Right lobe of liver (tissue), 6 donors: ENCODE results near the gene KIF2B. TPM values are rescaled to one million over a fixed set of nuclear protein-coding genes. Genes with fewer than 3 reads are reported as not detected.
"Not testable (repeated sequence)": the region's sequence is repeated elsewhere in the genome, so short reads cannot be mapped to it uniquely, and the experiment has no call there.

Experiments
- ATAC-seq, 4 donors: fragments of 200-7000 bp; cut with Tn5 transposase; one replicate each; pipeline ENCODE4 v1.9.1; 2020; ENCODE audit warnings: mild to moderate bottlenecking in 4 of 4, moderate library complexity in 4 of 4
- DNase-seq, 3 donors: peaks; one replicate each; pipeline ENCODE4 v3.0.0-alpha.2; 2020
- H3K27ac ChIP-seq, 3 donors: fragments of 200-600 bp; one replicate each; pipeline ENCODE4 v1.8.0; 2022
- H3K27me3 ChIP-seq, 2 donors: fragments of 200-600 bp; one replicate each; pipeline ENCODE4 v1.8.0; 2022
- H3K36me3 ChIP-seq, 4 donors: fragments of 200-600 bp; sonication (generic) in 1 of 4; one replicate each; pipeline versions ENCODE4 v1.5.1 to v1.8.0; 2017 to 2022; ENCODE audit warnings: control low read depth in 1 of 4
- H3K4me1 ChIP-seq, 4 donors: fragments of 200-600 bp; sonication (generic) in 1 of 4; one replicate each; pipeline versions ENCODE4 v1.5.1 to v1.8.0; 2017 to 2022; ENCODE audit warnings: control low read depth in 1 of 4
- H3K4me3 ChIP-seq, 3 donors: fragments of 200-600 bp; one replicate each; pipeline ENCODE4 v1.8.0; 2022
- H3K9me3 ChIP-seq, 4 donors: fragments of 200-600 bp; sonication (generic) in 1 of 4; one replicate each; pipeline versions ENCODE4 v1.5.1 to v1.8.0; 2017 to 2022; ENCODE audit warnings: control low read depth in 1 of 4
- POLR2A ChIP-seq: fragments of 450-650 bp; IDR thresholded peaks from one replicate; pipeline ENCODE4 v1.6.1; 2017; ENCODE audit warnings: antibody characterized with exemption, mild to moderate bottlenecking
- WGBS: methylation state at CpG from one replicate; pipeline ENCODE4 v1.1.6; 2018; ENCODE audit warnings: low coverage, low lambda C conversion rate; ENCODE audit not compliant: insufficient coverage; ENCODE audit errors: missing lambda C conversion rate; 5-methylcytosine and 5-hydroxymethylcytosine counted together
- intact Hi-C, 2 donors: fragments of 100-400 bp; cut with DNase I; formaldehyde crosslinking; loops; one replicate each; pipeline versions ENCODE4 v1.11.2 to v1.14.1; 2022
- total RNA-seq, 6 experiments: library from RNA; depleted of rRNA in 2 of 6; stranded (reverse); fragments of >200 nt in 2 of 6; fragmentation: NEBNext Ultra II Directional in 3 of 6; extraction: Animal tissue kit (Norgen Biotek cat#: 25700) in 3 of 6; gene quantifications; one replicate each; pipeline versions ENCODE4 v1.1.0 to v1.2.4, GENCODE V29; 2016 to 2023
- TF ChIP-seq, protein P1 (sequence below), 4 donors: fragments of 200-600 bp in 3 of 4; fragments of 450-650 bp in 1 of 4; IDR thresholded peaks; one replicate each; pipeline versions ENCODE4 v1.5.1 to v1.8.0; 2016 to 2022; ENCODE audit warnings: antibody characterized with exemption in 4 of 4, mild to moderate bottlenecking in 2 of 4
- donor health status: DM: no; HTN: yes; CAD: no.
- donor health status: DM: no; HTN: no; CAD: no.
- donor health status: DM: no; HTN: no; CAD: no.
- donor health status: DM: no; HTN: yes; CAD: no.
- donor health status: DM: no; HTN: yes; CAD: no.

Gene KIF2B
- total RNA-seq, 6 experiments from 2014 or later = not detected

DNA sequence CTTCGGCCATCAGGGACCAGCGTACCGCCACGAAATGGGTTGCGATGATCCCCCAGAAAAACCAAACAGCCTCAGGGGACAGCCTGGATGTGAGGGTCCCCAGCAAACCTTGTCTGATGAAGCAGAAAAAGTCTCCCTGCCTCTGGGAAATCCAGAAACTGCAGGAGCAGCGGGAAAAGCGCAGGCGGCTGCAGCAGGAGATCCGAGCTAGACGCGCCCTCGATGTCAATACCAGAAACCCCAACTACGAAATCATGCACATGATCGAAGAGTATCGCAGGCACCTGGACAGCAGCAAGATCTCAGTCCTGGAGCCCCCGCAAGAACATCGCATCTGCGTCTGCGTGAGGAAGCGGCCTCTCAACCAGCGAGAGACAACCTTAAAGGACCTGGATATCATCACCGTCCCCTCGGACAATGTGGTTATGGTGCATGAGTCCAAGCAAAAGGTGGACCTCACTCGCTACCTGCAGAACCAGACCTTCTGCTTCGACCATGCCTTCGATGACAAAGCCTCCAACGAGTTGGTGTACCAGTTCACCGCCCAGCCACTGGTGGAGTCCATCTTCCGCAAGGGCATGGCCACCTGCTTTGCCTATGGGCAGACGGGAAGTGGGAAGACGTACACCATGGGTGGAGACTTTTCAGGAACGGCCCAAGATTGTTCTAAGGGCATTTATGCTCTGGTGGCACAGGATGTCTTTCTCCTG is 769 bp downstream of the KIF2B start:
- H3K27ac ChIP-seq = no peak overlapping the region

DNA sequence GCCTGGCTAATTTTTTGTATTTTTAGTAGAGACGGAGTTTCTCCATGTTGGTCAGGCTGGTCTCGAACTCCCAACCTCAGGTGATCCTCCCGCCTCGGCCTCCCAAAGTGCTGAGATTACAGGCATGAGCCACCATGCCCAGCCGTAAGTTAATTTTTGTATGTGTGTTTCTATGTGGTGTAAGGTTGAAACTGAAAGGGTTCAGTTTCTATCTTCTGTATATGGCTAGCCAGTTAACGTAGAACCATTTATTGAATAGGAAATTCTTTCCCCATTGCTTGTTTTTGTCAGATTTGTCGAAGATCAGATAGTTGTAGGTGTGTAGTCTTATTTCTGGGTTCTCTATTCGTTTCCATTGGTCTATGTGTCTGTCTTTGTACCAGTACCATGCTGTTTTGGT is 12.0 kb downstream of the KIF2B start:
- H3K9me3 ChIP-seq, H3K27ac ChIP-seq, DNase-seq, ATAC-seq, intact Hi-C loops, H3K4me1 ChIP-seq, H3K4me3 ChIP-seq, H3K36me3 ChIP-seq, H3K27me3 ChIP-seq: not testable (repeated sequence)
- WGBS = 69% methylated on average over 8 of the region's 8 CpGs

More for the DNA sequence above, 769 bp downstream of the KIF2B start:
- intact Hi-C loops = no loop called here
- H3K36me3 ChIP-seq = no peaks in the 10 kb centered on the region
- 64% methylated on average over 18 of the region's 32 CpGs for WGBS
- no peaks in the 10 kb centered on the region for H3K9me3 ChIP-seq
- DNase-seq (no peak), ATAC-seq (no peak)
- no peak overlapping the region for H3K4me3 ChIP-seq
- TF ChIP-seq, protein P1, sequence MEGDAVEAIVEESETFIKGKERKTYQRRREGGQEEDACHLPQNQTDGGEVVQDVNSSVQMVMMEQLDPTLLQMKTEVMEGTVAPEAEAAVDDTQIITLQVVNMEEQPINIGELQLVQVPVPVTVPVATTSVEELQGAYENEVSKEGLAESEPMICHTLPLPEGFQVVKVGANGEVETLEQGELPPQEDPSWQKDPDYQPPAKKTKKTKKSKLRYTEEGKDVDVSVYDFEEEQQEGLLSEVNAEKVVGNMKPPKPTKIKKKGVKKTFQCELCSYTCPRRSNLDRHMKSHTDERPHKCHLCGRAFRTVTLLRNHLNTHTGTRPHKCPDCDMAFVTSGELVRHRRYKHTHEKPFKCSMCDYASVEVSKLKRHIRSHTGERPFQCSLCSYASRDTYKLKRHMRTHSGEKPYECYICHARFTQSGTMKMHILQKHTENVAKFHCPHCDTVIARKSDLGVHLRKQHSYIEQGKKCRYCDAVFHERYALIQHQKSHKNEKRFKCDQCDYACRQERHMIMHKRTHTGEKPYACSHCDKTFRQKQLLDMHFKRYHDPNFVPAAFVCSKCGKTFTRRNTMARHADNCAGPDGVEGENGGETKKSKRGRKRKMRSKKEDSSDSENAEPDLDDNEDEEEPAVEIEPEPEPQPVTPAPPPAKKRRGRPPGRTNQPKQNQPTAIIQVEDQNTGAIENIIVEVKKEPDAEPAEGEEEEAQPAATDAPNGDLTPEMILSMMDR (IDR thresholded peaks at IDR 0.05) = no peak
- no peak for TF ChIP-seq POLR2A
- peaks cover 0 to 7% of the 10 kb centered on the region in 2 donors for H3K27me3 ChIP-seq
- no peaks in the 10 kb centered on the region for H3K4me1 ChIP-seq

DNA sequence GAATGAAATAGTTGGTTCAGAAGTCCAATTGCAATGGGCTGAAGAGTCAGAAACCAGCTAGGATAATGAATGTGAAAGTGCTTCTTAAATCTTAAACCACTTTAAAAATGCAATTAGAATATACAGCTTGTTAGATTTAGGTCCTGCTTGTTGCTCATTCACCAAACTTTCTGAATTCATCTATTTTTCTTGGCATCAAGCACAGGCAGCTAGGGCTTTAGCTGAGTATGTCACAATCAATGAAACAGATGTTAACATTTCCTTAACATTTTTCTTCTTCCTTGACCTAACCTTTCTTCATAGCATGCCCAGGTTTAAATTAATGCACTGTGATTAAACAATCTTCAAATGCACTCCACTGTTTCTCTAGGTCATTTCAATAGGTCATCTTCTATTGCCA is 14.4 kb downstream of the KIF2B start:
- no peak for TF ChIP-seq POLR2A
- TF ChIP-seq, protein P1 (IDR thresholded peaks at IDR 0.05) = no peak
- no peak for ATAC-seq

DNA sequence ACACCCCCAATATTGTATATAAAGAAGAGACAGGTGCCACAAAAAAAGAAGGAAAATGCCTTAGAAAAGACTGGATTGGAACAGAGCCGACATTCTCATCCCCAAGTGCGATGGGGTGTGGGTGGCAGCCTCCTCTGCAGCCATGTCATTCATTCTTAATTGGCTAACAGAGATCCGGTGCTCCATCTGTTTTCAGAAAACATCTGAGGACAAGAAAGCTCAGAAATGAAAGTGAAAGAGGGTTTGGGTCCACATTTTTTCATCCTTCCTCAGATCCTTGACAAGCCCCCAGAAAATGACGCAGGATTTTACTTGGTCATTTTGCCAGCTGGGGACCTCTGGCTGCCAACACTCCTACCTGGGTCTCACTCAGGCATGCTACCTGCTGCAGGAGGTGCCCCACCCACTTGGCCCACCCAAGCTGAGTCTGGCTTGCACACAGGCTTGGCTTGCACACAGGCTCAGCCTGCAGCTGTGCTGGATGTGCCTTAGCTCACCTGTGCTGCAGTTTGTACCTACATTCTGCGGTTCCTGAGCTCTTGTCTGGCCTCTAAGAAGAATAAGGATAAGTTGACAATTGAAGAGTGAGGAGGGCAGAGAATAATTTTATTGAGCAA is 21.9 kb downstream of the KIF2B start:
- DNase-seq (no peak), ATAC-seq (no peak)
- H3K4me3 ChIP-seq = no peak overlapping the region
- no peaks in the 10 kb centered on the region for H3K9me3 ChIP-seq
- TF ChIP-seq POLR2A = no peak
- no peaks in the 10 kb centered on the region for H3K27me3 ChIP-seq
- 57% methylated on average over 5 of the region's 5 CpGs for WGBS
- no peak overlapping the region for H3K27ac ChIP-seq
- intact Hi-C loops = no loop called here
- H3K36me3 ChIP-seq = no peaks in the 10 kb centered on the region
- H3K4me1 ChIP-seq = no peaks in the 10 kb centered on the region

More for the DNA sequence above, 14.4 kb downstream of the KIF2B start:
- DNase-seq = no peak
- no peak overlapping the region for H3K4me3 ChIP-seq
- H3K27me3 ChIP-seq = no peaks in the 10 kb centered on the region
- no peak overlapping the region for H3K27ac ChIP-seq
- intact Hi-C loops = no loop called here
- no peaks in the 10 kb centered on the region for H3K9me3 ChIP-seq
- H3K36me3 ChIP-seq = no peaks in the 10 kb centered on the region
- no peaks in the 10 kb centered on the region for H3K4me1 ChIP-seq

DNA sequence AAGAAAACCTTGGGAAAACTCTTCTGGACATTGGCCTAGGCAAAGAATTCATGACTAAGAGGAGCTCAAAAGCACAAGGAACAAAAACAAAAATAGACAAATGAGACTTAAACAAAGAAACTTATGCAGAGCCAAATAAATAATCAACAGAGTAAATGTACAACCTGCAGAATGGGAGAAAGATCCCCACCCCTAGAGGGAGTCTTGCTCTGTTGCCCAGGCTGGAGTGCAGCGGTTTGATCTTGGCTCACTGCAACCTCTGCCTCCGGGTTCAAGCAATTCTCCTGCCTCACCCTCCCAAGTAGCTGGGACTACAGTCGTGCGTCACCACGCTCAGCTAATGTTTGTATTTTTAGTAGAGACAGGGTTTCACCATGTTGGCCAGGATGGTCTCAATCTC is 48.4 kb downstream of the KIF2B start:
- DNase-seq, H3K27me3 ChIP-seq, H3K27ac ChIP-seq, H3K9me3 ChIP-seq, H3K36me3 ChIP-seq, intact Hi-C loops, H3K4me1 ChIP-seq, H3K4me3 ChIP-seq: not testable (repeated sequence)
- ATAC-seq = peak in 1 of 4 donors; percentile 38
- TF ChIP-seq, protein P1 (IDR thresholded peaks at IDR 0.05) = peak in 3 of 4 donors; percentile 22 to 38 (median 33)
- 82% methylated on average over 5 of the region's 5 CpGs for WGBS
